WTC11 (cell line): ENCODE measurements around the gene FAM76A.

Experiments
- CBFB ChIP-seq: sonication (generic); formaldehyde crosslinking; IDR thresholded peaks from 2 replicates; pipeline ENCODE4 v1.8.1; 2022; ENCODE audit warnings: mild to moderate bottlenecking, low read depth, missing genetic modification reagents
- CTCF ChIP-seq: fragments of 200-600 bp; IDR thresholded peaks from 2 replicates; pipeline ENCODE4 v1.8.0; 2022; ENCODE audit warnings: antibody characterized with exemption
- GABPB1 ChIP-seq: sonication (generic); formaldehyde crosslinking; IDR thresholded peaks from 2 replicates; pipeline ENCODE4 v1.8.1; 2023; ENCODE audit warnings: mild to moderate bottlenecking, missing genetic modification reagents
- NFYB ChIP-seq: sonication (generic); formaldehyde crosslinking; conservative IDR thresholded peaks from 2 replicates; pipeline ENCODE4 v1.8.0; 2022; ENCODE audit warnings: low read depth, missing genetic modification reagents
- STAT6 ChIP-seq: sonication (generic); formaldehyde crosslinking; conservative IDR thresholded peaks from 2 replicates; pipeline ENCODE4 v1.8.1; 2023; ENCODE audit warnings: mild to moderate bottlenecking, low read depth, missing genetic modification reagents, moderate library complexity
- USF1 ChIP-seq: sonication (generic); formaldehyde crosslinking; IDR thresholded peaks from 2 replicates; pipeline ENCODE4 v1.8.0; 2022; ENCODE audit warnings: mild to moderate bottlenecking, missing genetic modification reagents
- USF2 ChIP-seq: sonication (generic); formaldehyde crosslinking; IDR thresholded peaks from 2 replicates; pipeline ENCODE4 v1.8.1; 2023; ENCODE audit warnings: mild to moderate bottlenecking, missing genetic modification reagents, moderate library complexity

- TF ChIP-seq USF2 = no peak
- no peak for TF ChIP-seq CBFB (CRISPR knock-in tag)
- TF ChIP-seq CTCF = no peak
- TF ChIP-seq GABPB1 (CRISPR knock-in tag) = no peak
- TF ChIP-seq USF1 (CRISPR knock-in tag) = no peak
- TF ChIP-seq STAT6 = no peak
- TF ChIP-seq NFYB (CRISPR knock-in tag) = no peak
Observed at GRCh38 chr1:27755286-27755685, 29.5 kb downstream of the FAM76A start.
